ENCODE measurements around the gene DNMT1.

Gene DNMT1

GRCh38 chr19:10106100-10106936 lies 88.4 kb downstream of the DNMT1 start, which contains the start of gene PPAN:
TSS of gene PPAN (plus strand) at chr19:10106362. CDS start at chr19:10106395, 33 bp downstream.
- peak; percentile 99 for DNase-seq
- in situ Hi-C loops (cut with MboI; ENCODE audit: low pct_unique_long_range_greater_than_20kb, low sequenced_read_pairs) = no loop called here

GRCh38 chr19:10105509-10106099 lies 89.1 kb downstream of the DNMT1 start:
- DNase-seq = no peak
- in situ Hi-C loops (cut with MboI; ENCODE audit: low pct_unique_long_range_greater_than_20kb, low sequenced_read_pairs) = no loop called here

- DNase-seq = peak; percentile 91
- in situ Hi-C loops (cut with MboI; ENCODE audit: low pct_unique_long_range_greater_than_20kb, low sequenced_read_pairs) = no loop called here
Measured at GRCh38 chr19:10104665-10105508, 89.9 kb downstream of the DNMT1 start.

- in situ Hi-C loops (cut with MboI; ENCODE audit: low pct_unique_long_range_greater_than_20kb, low sequenced_read_pairs) = no loop called here
- DNase-seq = no peak
Measured at GRCh38 chr19:10104130-10104513, 90.6 kb downstream of the DNMT1 start.

GRCh38 chr19:10102787-10103236 lies 91.9 kb downstream of the DNMT1 start:
- DNase-seq = peak; percentile 90
- in situ Hi-C loops (cut with MboI; ENCODE audit: low pct_unique_long_range_greater_than_20kb, low sequenced_read_pairs) = no loop called here

- DNase-seq = no peak
- in situ Hi-C loops (cut with MboI; ENCODE audit: low pct_unique_long_range_greater_than_20kb, low sequenced_read_pairs) = no loop called here
Measured at GRCh38 chr19:10100163-10100785, 94.5 kb downstream of the DNMT1 start.

- DNase-seq = no peak
- in situ Hi-C loops (cut with MboI; ENCODE audit: low pct_unique_long_range_greater_than_20kb, low sequenced_read_pairs) = no loop called here
Measured at GRCh38 chr19:10096615-10096963, 98.2 kb downstream of the DNMT1 start.

- in situ Hi-C loops (cut with MboI; ENCODE audit: low pct_unique_long_range_greater_than_20kb, low sequenced_read_pairs) = no loop called here
- DNase-seq = peak; percentile 80
Measured at GRCh38 chr19:10095948-10096614, 98.7 kb downstream of the DNMT1 start.

GRCh38 chr19:10095622-10095947 lies 99.2 kb downstream of the DNMT1 start:
- in situ Hi-C loops (cut with MboI; ENCODE audit: low pct_unique_long_range_greater_than_20kb, low sequenced_read_pairs) = no loop called here

GRCh38 chr19:10093295-10094186 lies 101.2 kb downstream of the DNMT1 start:
- DNase-seq = no peak
- in situ Hi-C loops (cut with MboI; ENCODE audit: low pct_unique_long_range_greater_than_20kb, low sequenced_read_pairs) = no loop called here

More at GRCh38 chr19:10095622-10095947, 99.2 kb downstream of the DNMT1 start:
- no peak for DNase-seq

- in situ Hi-C loops (cut with MboI; ENCODE audit: low pct_unique_long_range_greater_than_20kb, low sequenced_read_pairs) = no loop called here
- no peak for DNase-seq
Measured at GRCh38 chr19:10092648-10093294, 102.0 kb downstream of the DNMT1 start.

- in situ Hi-C loops (cut with MboI; ENCODE audit: low pct_unique_long_range_greater_than_20kb, low sequenced_read_pairs) = no loop called here
- DNase-seq = no peak
Measured at GRCh38 chr19:10091895-10092641, 102.7 kb downstream of the DNMT1 start.

- in situ Hi-C loops (cut with MboI; ENCODE audit: low pct_unique_long_range_greater_than_20kb, low sequenced_read_pairs) = no loop called here
- DNase-seq = no peak
Measured at GRCh38 chr19:10091370-10091687, 103.4 kb downstream of the DNMT1 start.

- no peak for DNase-seq
- in situ Hi-C loops (cut with MboI; ENCODE audit: low pct_unique_long_range_greater_than_20kb, low sequenced_read_pairs) = no loop called here
Measured at GRCh38 chr19:10089801-10090375, 104.9 kb downstream of the DNMT1 start.

GRCh38 chr19:10088949-10089554 lies 105.7 kb downstream of the DNMT1 start:
- no peak for DNase-seq
- in situ Hi-C loops (cut with MboI; ENCODE audit: low pct_unique_long_range_greater_than_20kb, low sequenced_read_pairs) = no loop called here

GRCh38 chr19:10087296-10088061 lies 107.3 kb downstream of the DNMT1 start:
- DNase-seq = no peak
- in situ Hi-C loops (cut with MboI; ENCODE audit: low pct_unique_long_range_greater_than_20kb, low sequenced_read_pairs) = no loop called here

Measured in KBM-7 (cell line).